Measurements from ENCODE around the gene GALNT12. TPM values are rescaled to one million over a fixed set of nuclear protein-coding genes. Genes with fewer than 3 reads are reported as not detected.

The GALNT12 gene
- total RNA-seq, 1 experiment from 2014 or later, result 14.8 TPM

- intact Hi-C loops (cut with micrococcal nuclease), result loop anchor here (1.0 kb wide), 2 partner anchors 112 to 279 kb away; no protein-coding TSS in a partner anchor
- H3K9me3 ChIP-seq (ENCODE audit: low read length), result no peaks in the 10 kb centered on the region
- H3K9me2 ChIP-seq (replicated peaks; ENCODE audit: low read length), result no peaks in the 10 kb centered on the region
- H3K4me1 ChIP-seq (ENCODE audit: insufficient read depth, low read length), result peaks cover 44% of the 10 kb centered on the region
- DNase-seq, result no peak
- no peaks in the 10 kb centered on the region for H3K27me3 ChIP-seq (ENCODE audit: low read length)
- no peak overlapping the region for H3K4me2 ChIP-seq (ENCODE audit: low read length)
- H3K79me2 ChIP-seq (ENCODE audit: low read length), result no peaks in the 10 kb centered on the region
- no peaks in the 10 kb centered on the region for H4K20me1 ChIP-seq (ENCODE audit: low read length)
- TF ChIP-seq EZH2 (IDR thresholded peaks at IDR 0.05; ENCODE audit: low read length, unreplicated experiment) (no peak), EZH2phosphoT487 (IDR thresholded peaks at IDR 0.05; ENCODE audit: borderline replicate concordance, low read length) (no peak)
- POLR2A ChIA-PET (ENCODE audit: unreplicated experiment), result no interaction called here
- no peak overlapping the region for H3K9ac ChIP-seq (ENCODE audit: low read length)
- ATAC-seq, result no peak
- H3F3A ChIP-seq (ENCODE audit: low read length, unreplicated experiment), result no peaks in the 10 kb centered on the region
- no peak overlapping the region for H3K4me3 ChIP-seq (ENCODE audit: low read length)
- no TSS peak for BruUV-seq (replicated peaks)
- H3K36me3 ChIP-seq (ENCODE audit: low read depth, low read length), result no peaks in the 10 kb centered on the region
- no peak overlapping the region for H2AFZ ChIP-seq (ENCODE audit: low read length)
- peak overlapping the region; percentile 60 for H3K27ac ChIP-seq (ENCODE audit: low read length)
- CTCF ChIA-PET, result no interaction called here
These were observed 55.5 kb downstream of the GALNT12 start for GRCh38 chr9:98862936-98863335.

- no TSS peak for BruUV-seq (replicated peaks)
- DNase-seq (no peak), ATAC-seq (no peak)
- Histone ChIP-seq H3K4me3 (ENCODE audit: low read length) (no peak overlapping the region), H3K27ac (ENCODE audit: low read length) (no peak overlapping the region), H3K9ac (ENCODE audit: low read length) (no peak overlapping the region), H3K36me3 (ENCODE audit: low read depth, low read length) (no peaks in the 10 kb centered on the region), H4K20me1 (ENCODE audit: low read length) (no peaks in the 10 kb centered on the region), H2AFZ (ENCODE audit: low read length) (no peak overlapping the region), H3K9me3 (ENCODE audit: low read length) (no peaks in the 10 kb centered on the region), H3K4me2 (ENCODE audit: low read length) (no peak overlapping the region), H3K4me1 (ENCODE audit: insufficient read depth, low read length) (peaks cover 46% of the 10 kb centered on the region), H3K79me2 (ENCODE audit: low read length) (no peaks in the 10 kb centered on the region), H3F3A (ENCODE audit: low read length, unreplicated experiment) (no peaks in the 10 kb centered on the region), H3K27me3 (ENCODE audit: low read length) (no peaks in the 10 kb centered on the region), H3K9me2 (replicated peaks; ENCODE audit: low read length) (no peaks in the 10 kb centered on the region)
- POLR2A ChIA-PET (ENCODE audit: unreplicated experiment), result no interaction called here
- intact Hi-C loops (cut with micrococcal nuclease), result no loop called here
- CTCF ChIA-PET, result no interaction called here
- TF ChIP-seq EZH2 (IDR thresholded peaks at IDR 0.05; ENCODE audit: low read length, unreplicated experiment) (no peak), CTCF (conservative IDR thresholded peaks at IDR 0.05; ENCODE audit: low read depth, low read length) (no peak), EZH2phosphoT487 (IDR thresholded peaks at IDR 0.05; ENCODE audit: borderline replicate concordance, low read length) (no peak)
These were observed 57.1 kb downstream of the GALNT12 start for GRCh38 chr9:98864281-98865174.

- intact Hi-C loops (cut with micrococcal nuclease), result no loop called here
- Histone ChIP-seq H4K20me1 (ENCODE audit: low read length) (no peaks in the 10 kb centered on the region), H3K36me3 (ENCODE audit: low read depth, low read length) (no peaks in the 10 kb centered on the region), H3K4me2 (ENCODE audit: low read length) (no peak overlapping the region), H3F3A (ENCODE audit: low read length, unreplicated experiment) (no peaks in the 10 kb centered on the region), H3K9me2 (replicated peaks; ENCODE audit: low read length) (no peaks in the 10 kb centered on the region), H3K79me2 (ENCODE audit: low read length) (no peaks in the 10 kb centered on the region), H3K9ac (ENCODE audit: low read length) (no peak overlapping the region), H3K27ac (ENCODE audit: low read length) (no peak overlapping the region), H3K27me3 (ENCODE audit: low read length) (no peaks in the 10 kb centered on the region), H3K4me3 (ENCODE audit: low read length) (no peak overlapping the region), H2AFZ (ENCODE audit: low read length) (no peak overlapping the region), H3K4me1 (ENCODE audit: insufficient read depth, low read length) (peaks cover 46% of the 10 kb centered on the region), H3K9me3 (ENCODE audit: low read length) (no peaks in the 10 kb centered on the region)
- ChIA-PET CTCF (interaction anchor here (0.7 kb wide), 1 partner anchor 110 kb away, joined by 4 read pairs; no protein-coding TSS in a partner anchor), POLR2A (ENCODE audit: unreplicated experiment) (no interaction called here)
- DNase-seq (no peak), ATAC-seq (no peak)
- no TSS peak for BruUV-seq (replicated peaks)
- TF ChIP-seq EZH2phosphoT487 (IDR thresholded peaks at IDR 0.05; ENCODE audit: borderline replicate concordance, low read length), result no peak
- no peak for TF ChIP-seq EZH2 (IDR thresholded peaks at IDR 0.05; ENCODE audit: low read length, unreplicated experiment)
- no peak for TF ChIP-seq CTCF (conservative IDR thresholded peaks at IDR 0.05; ENCODE audit: low read depth, low read length)
These were observed 57.9 kb downstream of the GALNT12 start for GRCh38 chr9:98865284-98865875.
